GM04503 (cell line): ENCODE measurements around the gene TUBA4B.

Source experiments
- DNase-seq: peaks from one replicate; pipeline ENCODE4 v3.0.0-alpha.2; 2012; ENCODE audit warnings: low read depth

TUBA4B gene

DNA sequence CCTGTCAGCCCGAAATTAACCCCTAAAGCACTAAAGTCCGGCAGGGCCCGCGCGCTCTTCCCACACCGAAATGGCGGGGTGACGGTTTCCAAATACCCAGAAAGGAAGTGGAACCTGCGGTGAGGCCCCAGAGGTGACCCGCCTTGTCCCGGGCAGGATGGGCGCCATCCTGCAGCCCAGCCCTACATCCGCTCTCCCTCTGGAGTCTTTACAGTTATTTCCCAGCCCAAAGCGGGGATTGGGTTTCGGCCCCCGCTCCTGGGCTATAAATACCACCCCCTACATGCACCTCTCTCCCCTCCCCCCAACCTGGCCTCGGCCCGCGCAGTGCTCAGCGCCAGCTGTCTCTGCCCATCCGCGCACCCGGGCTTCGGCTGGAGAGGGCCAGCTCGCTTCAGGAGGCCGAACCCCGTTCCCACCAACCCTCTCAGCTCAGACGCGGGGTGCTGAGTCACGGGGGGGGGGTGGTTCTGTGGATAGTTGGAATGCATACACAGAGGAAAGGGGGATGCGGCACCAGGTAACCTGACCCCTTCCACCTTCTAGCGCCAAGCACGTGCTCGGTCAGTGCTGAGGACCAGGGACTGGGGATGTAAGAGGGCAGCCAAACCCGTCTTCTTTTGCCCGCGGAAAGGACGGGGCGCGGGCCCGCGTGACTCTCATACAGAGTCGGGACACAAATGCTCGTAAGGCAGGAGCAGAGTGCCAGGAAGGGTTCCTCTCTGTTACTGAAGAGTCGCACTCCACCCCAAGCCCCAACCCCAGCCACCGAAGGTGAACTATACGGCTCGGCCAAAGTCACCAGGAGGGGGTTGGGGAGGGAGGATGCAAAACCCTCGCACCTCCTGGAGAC lies at the start of gene TUBA4B:
TSS of gene TUBA4B (plus strand) at position 344 of the 853 bp plus-strand sequence. CDS start at position 509, 165 bp downstream.
- no peak for DNase-seq

DNA sequence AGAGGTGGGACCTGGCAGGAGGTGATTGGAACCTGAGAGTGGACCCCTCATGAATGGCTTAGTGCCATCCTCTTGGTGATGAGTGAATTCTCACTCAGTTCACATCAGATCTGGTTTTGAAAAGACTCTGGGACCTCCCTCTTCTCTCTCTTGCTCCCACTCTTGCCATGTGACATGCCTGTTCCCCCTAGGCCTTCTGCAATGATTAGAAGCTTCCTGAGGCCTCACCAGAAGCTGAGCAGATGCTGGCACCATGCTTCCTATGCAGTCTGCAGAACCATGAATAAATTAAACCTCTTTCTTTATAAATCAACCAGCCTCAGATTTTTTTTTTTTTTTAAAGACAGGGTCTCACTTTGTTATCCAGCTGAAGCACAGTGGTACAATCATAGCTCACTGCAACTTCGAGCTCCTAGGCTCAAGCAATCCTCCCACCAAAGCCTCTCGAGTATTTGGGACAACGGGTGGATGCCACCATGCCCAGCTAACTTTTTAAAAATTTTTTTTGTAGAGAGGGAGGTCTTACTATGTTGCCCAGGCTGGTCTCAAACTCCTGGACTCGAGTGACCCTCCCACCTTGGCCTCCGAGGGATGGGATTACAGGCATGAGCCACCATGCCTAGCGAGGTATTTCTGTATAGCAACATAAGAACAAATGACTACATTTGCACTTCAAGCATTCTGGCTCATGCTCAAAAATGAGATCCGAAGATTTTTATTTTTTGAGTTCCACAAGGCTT lies 48.4 kb upstream of the TUBA4B start:
- DNase-seq: no peak

DNA sequence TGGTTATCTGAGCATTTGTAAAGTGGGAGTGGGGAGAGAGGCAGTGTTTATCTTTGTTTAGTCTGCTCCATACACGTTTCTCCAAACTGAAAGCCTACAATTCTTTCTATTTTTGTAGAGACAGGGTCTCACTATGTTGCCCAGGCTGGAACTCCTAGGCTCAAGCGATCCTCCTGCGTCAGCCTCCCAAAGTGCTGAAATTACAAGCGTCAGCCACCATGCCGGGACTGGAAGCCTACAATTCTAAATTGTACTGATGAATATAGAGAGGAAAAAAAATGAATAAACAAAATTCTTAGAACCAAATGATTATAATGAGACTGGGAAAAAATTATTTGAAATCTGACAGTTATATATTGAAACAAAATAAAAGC lies 47.9 kb upstream of the TUBA4B start:
- no peak for DNase-seq

DNA sequence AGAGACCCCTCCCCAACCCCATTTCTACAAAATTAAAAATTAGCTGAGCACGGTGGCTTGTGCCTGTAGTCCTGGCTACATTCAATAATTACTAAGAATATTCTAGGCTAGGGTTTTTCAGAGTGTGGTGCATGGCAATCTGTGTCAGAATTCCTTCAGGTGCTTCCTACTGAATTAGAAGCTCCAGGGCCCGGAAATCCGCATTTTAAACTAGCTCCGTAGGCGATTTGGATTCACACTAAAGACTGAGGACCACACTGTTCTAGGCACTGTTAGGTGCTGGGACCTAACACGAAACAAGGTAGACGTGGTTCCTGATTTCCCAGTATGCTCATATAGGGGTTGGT lies 47.1 kb upstream of the TUBA4B start:
- DNase-seq: no peak

DNA sequence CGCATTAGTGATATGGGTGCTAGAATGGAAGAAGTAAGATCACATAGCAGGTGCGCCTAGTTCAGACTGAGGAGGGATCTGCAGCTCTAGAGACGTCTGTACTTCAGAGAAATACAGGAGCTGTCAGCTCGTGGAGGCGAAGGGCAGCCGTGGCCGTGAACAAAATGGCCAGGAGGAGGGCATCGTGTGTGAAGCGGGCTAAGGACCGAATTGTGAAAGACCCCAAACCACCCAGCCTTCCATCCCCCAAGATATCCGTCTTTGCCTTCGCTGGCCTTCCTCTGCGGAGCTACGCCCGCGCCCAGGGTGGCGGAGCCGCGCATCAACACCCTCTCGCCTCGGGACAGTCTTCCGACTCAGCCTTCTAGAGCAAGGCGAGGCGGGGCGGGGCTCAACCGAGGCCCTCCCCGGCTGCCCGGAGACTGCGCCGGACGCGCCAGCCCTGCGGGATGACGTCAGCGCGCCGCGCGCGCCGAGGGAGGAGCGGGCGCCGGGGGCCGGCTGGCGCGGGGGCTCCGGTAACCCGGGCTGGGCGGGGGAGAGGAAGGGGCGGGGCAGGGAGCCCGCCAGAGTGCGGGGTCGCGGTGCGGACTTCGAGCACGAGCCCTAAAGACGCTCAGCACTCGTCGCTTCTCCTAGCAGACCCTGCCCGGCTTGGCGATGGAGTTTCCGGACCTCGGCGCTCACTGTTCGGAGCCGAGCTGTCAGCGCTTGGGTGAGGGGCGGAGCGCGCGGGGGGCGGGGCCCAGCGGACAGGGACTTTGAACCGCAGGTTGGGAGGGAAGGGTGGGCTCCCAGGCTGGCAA lies 46.5 kb upstream of the TUBA4B start, which contains the start of gene ZFAND2B:
TSS of gene ZFAND2B (plus strand) at position 455 of the 806 bp plus-strand sequence. CDS start at position 661, 206 bp downstream.
- DNase-seq: peak; percentile 47

DNA sequence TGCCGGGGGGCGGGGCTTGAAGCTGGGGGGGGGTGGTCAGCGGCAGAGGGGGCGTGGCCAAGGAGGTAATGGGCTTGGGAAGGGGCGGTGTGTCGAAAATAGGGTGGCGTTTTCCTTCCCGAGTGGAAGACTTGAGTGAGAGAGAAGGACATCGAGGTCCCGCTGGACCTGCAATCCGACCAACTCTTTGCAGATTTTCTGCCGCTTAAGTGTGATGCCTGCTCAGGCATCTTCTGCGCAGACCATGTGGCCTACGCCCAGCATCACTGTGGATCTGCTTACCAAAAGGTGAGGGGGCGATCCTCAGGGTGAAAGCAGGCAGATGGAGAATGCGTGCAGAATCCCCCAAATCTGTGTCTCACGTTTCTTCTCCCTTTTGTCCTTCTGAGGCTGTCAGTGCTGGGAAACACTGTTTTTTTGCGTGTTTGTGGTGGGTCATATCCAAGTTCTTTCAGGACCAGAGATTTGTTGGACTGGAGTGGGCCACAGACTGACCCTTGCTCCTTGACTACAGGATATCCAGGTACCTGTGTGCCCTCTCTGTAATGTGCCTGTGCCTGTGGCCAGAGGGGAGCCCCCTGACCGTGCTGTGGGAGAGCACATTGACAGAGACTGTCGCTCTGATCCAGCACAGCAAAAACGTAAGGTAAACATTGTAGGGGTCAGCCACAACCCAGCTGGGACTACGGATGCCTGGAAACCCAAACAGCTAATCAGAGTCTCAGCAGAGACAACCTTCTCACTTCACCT lies 45.7 kb upstream of the TUBA4B start:
- DNase-seq: no peak

DNA sequence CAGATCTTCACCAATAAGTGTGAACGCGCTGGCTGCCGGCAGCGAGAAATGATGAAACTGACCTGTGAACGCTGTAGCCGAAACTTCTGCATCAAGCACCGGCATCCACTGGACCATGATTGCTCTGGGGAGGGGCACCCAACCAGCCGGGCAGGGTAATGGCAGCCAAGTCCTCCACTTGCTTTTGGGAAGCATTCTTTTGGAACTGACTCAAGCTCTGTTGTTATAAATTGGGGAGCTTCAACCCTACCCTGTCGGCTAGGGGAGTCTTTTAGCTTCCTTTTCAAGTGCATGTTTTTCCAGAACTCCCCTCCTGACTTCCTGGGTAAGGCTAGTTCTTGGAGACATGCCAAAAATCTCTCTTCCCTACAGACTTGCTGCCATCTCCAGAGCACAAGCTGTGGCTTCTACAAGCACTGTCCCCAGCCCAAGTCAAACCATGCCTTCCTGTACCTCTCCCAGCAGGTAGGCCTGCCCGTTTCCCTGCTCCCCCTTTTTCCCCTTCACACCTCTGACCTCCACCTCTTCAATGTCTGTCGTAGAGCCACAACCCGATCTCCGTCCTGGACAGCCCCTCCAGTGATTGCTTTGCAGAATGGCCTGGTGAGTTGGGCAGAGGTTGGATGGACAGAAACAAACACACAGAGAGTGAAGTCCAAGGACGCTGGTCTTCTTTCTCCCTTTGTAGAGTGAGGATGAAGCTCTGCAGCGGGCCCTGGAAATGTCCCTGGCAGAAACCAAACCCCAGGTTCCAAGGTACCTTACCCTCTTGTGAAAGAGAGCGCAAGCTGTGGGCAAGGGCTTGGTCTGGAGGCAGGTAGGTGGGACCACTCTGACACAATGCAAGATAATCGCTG lies 44.9 kb upstream of the TUBA4B start:
- no peak for DNase-seq

DNA sequence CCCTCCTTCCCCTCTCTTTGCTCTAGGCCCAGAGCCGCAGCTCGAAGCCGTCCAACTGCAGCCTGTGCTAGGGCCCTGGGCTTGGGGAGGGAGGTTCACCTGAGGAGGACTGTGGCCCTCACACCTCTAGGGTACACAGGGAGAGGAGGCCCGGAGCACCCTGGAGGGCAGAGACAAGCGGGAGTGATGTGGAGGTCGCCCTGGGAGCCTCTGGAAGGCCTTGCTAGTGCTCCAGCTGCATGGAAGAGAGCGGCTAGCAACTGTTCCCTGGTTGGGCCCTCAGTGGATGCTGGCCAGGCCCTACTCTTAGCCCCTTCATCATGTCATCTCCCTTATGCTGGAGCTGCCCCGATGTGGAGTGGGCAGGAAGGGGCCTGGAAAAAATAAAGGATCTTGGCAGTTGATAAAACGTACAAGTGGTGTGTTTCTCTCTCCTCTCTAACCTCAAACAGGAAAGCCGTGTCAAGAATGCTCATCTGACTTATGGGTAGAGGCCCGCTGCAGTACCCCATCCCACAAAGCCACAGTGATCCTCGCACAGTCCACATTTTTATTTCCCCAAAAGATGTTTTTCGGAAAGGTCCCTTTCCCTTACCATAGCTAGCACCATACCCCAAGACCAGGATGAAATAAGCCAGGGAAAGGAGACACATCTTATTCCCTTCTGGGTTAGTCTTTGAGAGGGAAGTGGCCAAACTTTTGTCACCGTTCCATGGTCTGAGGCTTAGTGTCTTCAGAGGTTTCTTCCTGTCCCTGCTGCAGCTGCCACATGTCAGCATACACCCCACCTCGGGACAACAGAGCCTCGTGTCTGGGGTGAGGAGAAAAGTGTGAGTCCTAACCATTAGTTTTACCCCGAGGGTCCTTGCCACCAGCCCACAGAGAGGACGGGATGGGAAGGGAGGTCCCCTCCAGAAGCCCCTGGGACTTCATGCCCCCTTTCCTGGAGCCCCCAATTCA lies 43.5 kb upstream of the TUBA4B start:
- DNase-seq: no peak

DNA sequence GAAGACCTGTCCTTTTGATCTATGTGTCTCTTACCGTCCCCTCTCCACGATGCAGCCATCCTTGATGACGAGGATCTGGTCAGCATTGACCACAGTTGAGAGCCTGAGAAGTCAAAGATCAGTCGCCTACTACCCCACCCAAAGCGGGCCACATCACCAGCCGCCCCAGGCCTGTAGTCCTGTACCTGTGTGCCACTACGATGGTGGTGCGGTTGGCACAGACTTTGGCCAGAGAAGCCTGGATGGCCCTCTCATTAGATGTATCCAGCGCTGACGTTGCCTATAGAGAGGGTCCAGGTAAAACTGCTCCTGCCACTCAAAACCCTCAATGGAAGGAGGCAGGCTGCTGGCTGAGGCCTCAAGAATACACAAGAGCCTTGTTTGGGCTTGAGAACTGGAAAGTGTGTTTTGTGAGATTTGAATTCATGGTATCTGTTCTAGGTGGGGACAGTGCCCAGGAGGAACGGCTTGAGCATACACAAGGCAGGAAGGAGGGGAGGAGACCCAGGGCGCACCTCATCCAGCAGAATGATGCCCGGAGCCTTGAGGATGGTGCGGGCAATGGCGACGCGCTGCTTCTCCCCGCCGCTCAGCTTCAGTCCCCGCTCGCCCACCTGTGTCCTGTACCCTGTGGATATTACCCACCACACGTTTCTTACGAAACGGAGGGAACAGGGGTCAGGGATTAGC lies 42.7 kb upstream of the TUBA4B start:
- DNase-seq: no peak

DNA sequence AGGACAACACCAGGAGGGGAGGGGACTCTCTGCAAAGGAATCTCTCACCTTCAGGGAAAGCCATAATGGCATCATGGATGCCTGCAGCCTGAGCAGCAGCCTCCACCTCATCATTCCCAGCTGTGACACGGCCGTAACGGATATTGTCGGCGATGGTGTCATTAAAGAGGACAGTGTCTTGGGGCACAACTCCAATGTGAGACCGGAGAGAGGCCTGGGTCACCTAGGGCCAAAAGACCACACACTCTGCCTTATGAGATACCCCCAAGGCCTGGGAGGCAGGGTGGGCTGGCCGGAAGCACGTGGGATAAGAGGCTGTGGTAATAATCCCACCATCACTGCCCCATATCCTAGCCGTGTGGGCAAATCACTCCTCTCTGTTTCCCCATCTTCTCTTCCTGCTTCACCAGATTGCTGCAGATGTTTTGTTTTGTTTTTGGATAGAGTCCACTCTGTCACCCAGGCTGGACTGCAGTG lies 42.1 kb upstream of the TUBA4B start:
- no peak for DNase-seq

DNA sequence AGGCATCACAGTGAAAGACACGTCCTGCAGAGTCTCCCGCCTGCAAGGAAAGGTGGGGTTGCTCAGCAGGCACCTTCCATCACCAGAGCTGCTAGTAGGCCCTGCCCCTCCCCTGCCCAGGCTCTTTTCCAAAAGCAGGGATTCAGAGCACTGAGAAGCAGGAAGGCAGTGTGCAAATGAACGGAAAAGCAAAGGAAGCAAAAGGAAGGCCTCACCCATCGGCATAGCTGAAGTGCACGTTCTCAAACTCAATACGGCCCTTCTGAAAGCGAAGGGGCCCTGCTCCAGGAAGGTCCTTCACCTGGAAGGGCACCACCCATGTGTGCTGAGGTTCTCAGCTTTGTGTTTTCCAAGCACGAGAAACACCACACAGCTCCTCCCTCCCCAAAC lies 40.0 kb upstream of the TUBA4B start:
- DNase-seq: no peak

DNA sequence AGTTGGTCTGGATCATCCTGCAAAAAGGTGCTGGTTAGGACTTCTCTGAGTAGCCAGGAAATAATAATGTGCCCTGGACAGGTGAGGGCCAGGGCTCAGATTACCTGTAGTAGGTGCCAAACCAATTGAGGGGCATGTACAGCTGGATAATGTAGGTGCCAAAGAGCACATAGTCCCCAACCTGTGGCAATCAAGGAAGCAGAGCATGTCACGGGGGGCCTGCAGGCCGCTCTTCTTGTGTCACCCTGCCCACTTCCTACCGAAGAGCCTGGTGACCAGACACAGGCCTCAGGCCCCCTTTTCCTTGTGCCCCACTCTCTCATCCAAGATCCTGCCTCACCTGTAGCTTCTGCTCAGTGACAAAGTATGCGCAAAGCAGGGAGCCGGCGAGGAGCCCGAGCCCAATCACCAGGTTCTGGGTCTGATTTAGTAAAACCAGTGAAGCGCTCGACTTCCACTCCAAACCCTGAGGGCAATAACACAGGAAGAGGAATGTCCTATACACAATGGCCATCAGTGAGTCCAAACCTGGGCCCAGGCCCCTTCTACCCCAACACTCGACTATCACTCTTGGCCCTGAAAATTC lies 39.5 kb upstream of the TUBA4B start:
- DNase-seq: no peak

DNA sequence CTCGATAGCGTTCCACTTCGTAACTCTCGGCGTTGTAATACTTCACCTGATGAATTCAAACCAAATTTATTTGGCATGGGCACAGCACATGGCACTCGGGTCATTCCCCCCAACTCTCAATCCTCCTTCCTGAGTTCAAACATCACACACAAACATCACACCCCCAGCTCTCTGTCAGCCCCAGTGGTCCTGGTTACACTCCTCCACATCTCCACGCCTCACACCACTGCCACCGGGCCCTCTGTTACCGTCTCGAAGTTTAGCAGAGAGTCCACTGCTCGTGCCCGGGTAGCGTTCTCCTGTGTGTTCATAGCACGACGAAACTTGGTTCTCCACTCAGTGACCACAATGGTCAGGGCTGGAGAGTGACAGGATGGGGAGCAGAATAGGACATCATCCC lies 38.9 kb upstream of the TUBA4B start:
- no peak for DNase-seq

DNA sequence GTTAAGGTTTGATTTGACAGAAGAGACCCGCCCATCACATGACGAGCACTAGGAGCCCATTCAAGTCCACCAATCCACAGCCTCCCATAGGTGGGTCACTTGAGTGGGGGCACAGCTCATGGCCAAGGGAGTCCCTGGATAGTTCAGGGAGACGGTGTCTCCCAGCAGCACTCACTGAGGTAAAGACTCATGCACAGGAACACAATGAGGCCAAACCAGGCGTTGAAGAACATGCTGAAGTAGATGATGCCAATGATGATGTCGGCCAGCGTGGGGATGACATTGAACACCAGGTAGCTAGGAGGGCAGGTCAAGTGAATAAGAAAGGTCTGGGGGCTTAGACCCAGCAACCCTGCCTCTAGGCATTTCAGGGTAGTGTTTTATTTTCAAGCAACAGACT lies 38.3 kb upstream of the TUBA4B start:
- DNase-seq: no peak

DNA sequence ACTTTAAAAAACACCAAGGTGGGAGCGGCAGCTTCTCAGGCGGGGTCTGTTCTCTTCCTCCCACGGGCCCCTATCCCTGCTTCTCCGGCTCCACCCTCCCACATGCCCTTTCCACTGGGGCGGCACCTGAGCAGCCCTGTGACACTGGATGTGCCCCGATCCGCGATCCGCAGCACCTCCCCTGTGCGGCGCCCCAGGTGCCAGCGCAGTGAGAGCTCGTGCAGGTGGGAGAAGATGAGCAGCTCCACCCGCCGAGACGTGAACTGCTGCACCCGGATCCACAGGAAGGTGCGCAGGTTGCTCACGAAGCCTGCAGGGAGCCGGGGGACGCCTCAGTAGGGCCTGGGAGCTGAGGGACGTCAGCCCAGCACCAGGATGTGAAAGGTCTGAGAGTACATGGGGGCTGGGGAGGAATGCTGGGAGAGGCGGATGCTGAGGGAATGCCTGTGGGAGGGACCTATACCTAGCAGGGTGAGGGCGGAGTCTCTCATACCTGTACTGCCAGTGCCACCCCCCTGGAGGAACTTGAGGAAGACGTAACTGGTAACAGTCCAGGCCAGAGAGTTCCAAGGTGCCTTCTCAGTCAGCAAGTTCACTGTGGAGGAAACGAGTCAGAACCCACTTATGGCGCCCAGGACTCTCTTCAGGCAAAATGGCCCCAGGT lies 37.0 kb upstream of the TUBA4B start:
- no peak for DNase-seq

DNA sequence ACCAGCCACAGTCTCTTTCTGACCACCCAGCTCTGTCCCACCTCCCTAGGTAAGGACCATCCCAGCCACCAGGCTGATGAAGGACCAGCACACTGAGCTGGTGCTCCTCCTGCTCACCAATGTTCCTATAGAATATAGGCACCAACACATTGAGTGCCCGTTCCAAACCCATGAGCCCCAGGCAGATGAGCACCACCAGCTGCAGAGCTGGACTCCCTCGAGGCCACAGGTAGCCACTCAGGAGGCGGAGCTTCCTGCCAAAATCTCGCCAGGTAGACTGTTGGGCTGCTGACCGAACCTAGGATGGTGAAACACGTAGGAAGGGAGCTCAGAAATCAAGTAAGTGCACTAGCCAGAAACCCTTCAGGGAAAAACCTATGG lies 36.5 kb upstream of the TUBA4B start:
- no peak for DNase-seq

DNA sequence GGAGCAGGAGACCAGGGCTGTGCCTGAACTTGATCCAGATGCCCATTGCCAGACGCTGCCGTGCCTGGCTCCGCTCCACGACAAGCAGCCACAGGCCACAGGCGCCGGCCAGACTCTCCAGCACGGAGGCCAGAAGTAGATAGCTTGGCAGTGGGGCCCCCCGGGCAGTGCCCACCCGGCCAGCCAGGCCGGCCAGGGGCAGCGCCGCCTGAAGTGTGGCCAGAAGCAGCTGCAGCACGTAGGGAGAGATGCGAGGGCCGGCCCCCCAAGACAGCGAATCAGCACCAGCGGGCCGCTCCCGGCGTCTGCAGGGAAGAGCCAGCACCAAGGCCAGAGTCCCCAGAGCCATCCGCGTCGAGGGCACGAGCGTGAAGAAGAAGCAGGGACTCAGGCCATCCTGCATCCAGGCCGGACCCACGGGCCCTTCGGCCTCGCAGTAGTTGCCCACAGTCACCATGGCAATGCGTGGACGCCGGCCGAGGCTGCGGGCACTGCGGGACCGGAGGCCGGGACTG lies 34.8 kb upstream of the TUBA4B start:
- peak; percentile 51 for DNase-seq
